Right ventricle myocardium inferior (tissue), 1 donor: ENCODE results near the gene GLIS1. TPM values are rescaled to one million over a fixed set of nuclear protein-coding genes. Genes with fewer than 3 reads are reported as not detected.

ENCODE experiments used
- ATAC-seq: fragments of 200-7000 bp; cut with Tn5 transposase; one replicate; pipeline ENCODE4 v1.9.1; 2020; ENCODE audit warnings: mild to moderate bottlenecking, moderate library complexity
- DNase-seq: peaks from one replicate; pipeline ENCODE4 v3.0.0; 2021; ENCODE audit errors: missing footprints
- intact Hi-C: fragments of 100-400 bp; cut with DNase I; formaldehyde crosslinking; loops from one replicate; pipeline ENCODE4 v1.11.0; 2022
- total RNA-seq: library from RNA; stranded (reverse); fragmentation: NEBNext Ultra II Directional; extraction: Animal tissue kit (Norgen Biotek cat#: 25700); gene quantifications from one replicate; pipeline ENCODE4 v1.2.1, GENCODE V29; 2021
- donor health status: DM: no; HTN: yes; CAD: no; lungs with severe emphysema.

Gene GLIS1
- total RNA-seq, 1 donor from 2014 or later: not detected

- DNase-seq (no peak), ATAC-seq (no peak)
- intact Hi-C loops: no loop called here
These were observed 220.2 kb downstream of the GLIS1 start for GRCh38 chr1:53518775-53519174.

- intact Hi-C loops: no loop called here
- ATAC-seq (no peak), DNase-seq (peak; percentile 60)
These were observed 221.1 kb downstream of the GLIS1 start for GRCh38 chr1:53517821-53518352.

GRCh38 chr1:53517109-53517508 is 221.9 kb downstream of the GLIS1 start:
- intact Hi-C loops: no loop called here
- no peak for ATAC-seq

GRCh38 chr1:53516181-53516580 is 222.8 kb downstream of the GLIS1 start:
- no peak for ATAC-seq
- DNase-seq: peak; percentile 63
- intact Hi-C loops: no loop called here

More at GRCh38 chr1:53517109-53517508, 221.9 kb downstream of the GLIS1 start:
- DNase-seq: peak; percentile 22

- intact Hi-C loops: no loop called here
- DNase-seq (peak; percentile 42), ATAC-seq (no peak)
These were observed 224.5 kb downstream of the GLIS1 start for GRCh38 chr1:53514436-53514835.

GRCh38 chr1:53513846-53514245 is 225.1 kb downstream of the GLIS1 start:
- DNase-seq (peak; percentile 31), ATAC-seq (no peak)
- intact Hi-C loops: no loop called here

- ATAC-seq (no peak), DNase-seq (peak; percentile 72)
- intact Hi-C loops: no loop called here
These were observed 225.9 kb downstream of the GLIS1 start for GRCh38 chr1:53512807-53513755.

- DNase-seq (peak; percentile 66), ATAC-seq (peak; percentile 70)
- intact Hi-C loops: no loop called here
These were observed 226.8 kb downstream of the GLIS1 start for GRCh38 chr1:53511933-53512806.

GRCh38 chr1:53511323-53511932 is 227.5 kb downstream of the GLIS1 start:
- ATAC-seq (peak; percentile 55), DNase-seq (peak; percentile 64)
- intact Hi-C loops: no loop called here

GRCh38 chr1:53510215-53510614 is 228.7 kb downstream of the GLIS1 start:
- ATAC-seq: no peak
- intact Hi-C loops: no loop called here
- DNase-seq: peak; percentile 48

- intact Hi-C loops: no loop called here
- peak; percentile 40 for DNase-seq
- ATAC-seq: no peak
These were observed 229.2 kb downstream of the GLIS1 start for GRCh38 chr1:53509775-53510174.

- ATAC-seq: no peak
- DNase-seq: peak; percentile 54
These were observed 229.8 kb downstream of the GLIS1 start for GRCh38 chr1:53508991-53509666.

GRCh38 chr1:53508056-53508990 is 230.6 kb downstream of the GLIS1 start:
- intact Hi-C loops: no loop called here
- no peak for ATAC-seq
- DNase-seq: peak; percentile 49

More at GRCh38 chr1:53508991-53509666, 229.8 kb downstream of the GLIS1 start:
- intact Hi-C loops: no loop called here

- DNase-seq (peak; percentile 47), ATAC-seq (no peak)
- intact Hi-C loops: no loop called here
These were observed 231.7 kb downstream of the GLIS1 start for GRCh38 chr1:53507116-53507820.

GRCh38 chr1:53506355-53507050 is 232.5 kb downstream of the GLIS1 start:
- ATAC-seq (no peak), DNase-seq (peak; percentile 56)
- intact Hi-C loops: no loop called here

- peak; percentile 46 for DNase-seq
- intact Hi-C loops: no loop called here
- ATAC-seq: no peak
These were observed 233.1 kb downstream of the GLIS1 start for GRCh38 chr1:53505891-53506290.
